SU-DHL-6 (cell line): ENCODE data around the gene SNAPIN.

ENCODE experiments used
- EZH2phosphoT487 ChIP-seq: fragments of 200-600 bp; sonication (generic), shearing (Covaris generic); conservative IDR thresholded peaks from 2 replicates; pipeline ENCODE4 v1.6.1; 2018; ENCODE audit warnings: mild to moderate bottlenecking, antibody characterized with exemption, low read length, moderate library complexity, mixed read lengths
- TF ChIP-seq, protein P1 (sequence below): fragments of 200-600 bp; sonication (generic); IDR thresholded peaks from one replicate; pipeline ENCODE4 v1.5.1; 2017; ENCODE audit warnings: antibody characterized with exemption, mild to moderate bottlenecking, low read length, moderate library complexity; ENCODE audit not compliant: insufficient read depth, poor library complexity, severe bottlenecking

GRCh38 chr1:153612111-153612754, 46.3 kb upstream of the SNAPIN start:
- TF ChIP-seq, protein P1, sequence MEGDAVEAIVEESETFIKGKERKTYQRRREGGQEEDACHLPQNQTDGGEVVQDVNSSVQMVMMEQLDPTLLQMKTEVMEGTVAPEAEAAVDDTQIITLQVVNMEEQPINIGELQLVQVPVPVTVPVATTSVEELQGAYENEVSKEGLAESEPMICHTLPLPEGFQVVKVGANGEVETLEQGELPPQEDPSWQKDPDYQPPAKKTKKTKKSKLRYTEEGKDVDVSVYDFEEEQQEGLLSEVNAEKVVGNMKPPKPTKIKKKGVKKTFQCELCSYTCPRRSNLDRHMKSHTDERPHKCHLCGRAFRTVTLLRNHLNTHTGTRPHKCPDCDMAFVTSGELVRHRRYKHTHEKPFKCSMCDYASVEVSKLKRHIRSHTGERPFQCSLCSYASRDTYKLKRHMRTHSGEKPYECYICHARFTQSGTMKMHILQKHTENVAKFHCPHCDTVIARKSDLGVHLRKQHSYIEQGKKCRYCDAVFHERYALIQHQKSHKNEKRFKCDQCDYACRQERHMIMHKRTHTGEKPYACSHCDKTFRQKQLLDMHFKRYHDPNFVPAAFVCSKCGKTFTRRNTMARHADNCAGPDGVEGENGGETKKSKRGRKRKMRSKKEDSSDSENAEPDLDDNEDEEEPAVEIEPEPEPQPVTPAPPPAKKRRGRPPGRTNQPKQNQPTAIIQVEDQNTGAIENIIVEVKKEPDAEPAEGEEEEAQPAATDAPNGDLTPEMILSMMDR, result no peak
- no peak for TF ChIP-seq EZH2phosphoT487
